ENCODE data around the gene LRRC7. TPM values are rescaled to one million over a fixed set of nuclear protein-coding genes. Genes with fewer than 3 reads are reported as not detected.
"Not testable (repeated sequence)": the region's sequence is repeated elsewhere in the genome, so short reads cannot be mapped to it uniquely, and the experiment has no call there.

Gene LRRC7
- total RNA-seq, 1 donor from 2014 or later, result 159 TPM

DNA sequence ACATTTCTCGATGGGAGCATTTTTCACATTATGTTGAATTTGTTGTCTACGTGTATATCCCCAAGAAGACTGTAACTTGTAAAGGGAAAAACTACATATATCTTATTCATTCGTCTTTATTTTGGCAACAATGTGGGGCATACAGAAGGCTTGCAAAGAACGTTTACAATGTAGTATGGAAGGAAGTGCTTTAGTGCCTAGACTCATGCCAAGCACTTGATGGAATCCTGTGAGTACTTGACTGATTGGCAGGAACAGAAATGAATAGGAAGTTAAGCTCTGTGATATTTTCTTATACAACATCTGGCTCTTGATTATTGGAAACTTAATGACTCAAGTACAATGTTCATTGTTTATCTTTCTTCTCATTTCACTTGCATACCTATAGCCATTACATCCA is 284.4 kb downstream of the LRRC7 start:
- FAIRE-seq (no peak), DNase-seq (ENCODE audit: low spot score in 2 of 2) (no peak)

DNA sequence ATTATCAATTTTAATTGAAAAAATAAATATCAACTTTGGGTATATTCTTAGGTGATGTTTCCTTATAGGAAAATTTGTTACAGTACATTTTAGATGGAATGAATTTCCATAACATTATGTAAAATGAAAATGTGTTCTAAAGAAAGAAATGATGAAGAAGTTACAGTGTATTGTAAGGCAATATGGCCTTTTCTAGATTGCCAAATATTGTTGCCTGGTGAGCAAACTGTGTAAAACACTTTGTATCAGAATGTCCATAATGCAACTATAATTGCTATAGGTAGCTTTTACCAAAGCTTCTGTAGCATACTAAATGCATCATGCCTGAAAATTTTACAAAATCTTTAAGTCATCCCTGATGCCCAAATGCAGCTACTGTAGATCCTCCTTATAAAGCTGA is 285.0 kb downstream of the LRRC7 start:
- DNase-seq (ENCODE audit: low spot score in 2 of 2) (no peak), FAIRE-seq (peak; percentile 23)

DNA sequence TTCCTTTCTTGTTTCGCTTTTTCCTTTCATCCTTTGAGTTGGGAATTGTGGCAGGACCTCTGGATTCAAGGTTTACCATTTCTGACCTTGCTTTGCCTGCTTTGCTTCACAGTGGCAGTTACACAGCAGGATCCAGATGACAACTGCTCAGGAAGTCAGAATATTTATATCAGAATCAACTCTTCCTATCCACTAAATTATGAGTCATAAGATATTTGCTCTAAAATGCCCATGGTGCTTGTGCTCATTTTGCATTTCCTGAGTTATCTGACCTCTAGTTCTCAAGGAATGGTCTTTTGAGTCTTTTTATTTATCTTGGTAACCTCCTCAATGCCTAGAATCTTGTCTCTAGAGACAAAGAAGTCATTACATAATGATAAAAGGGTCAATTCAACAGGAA is 290.8 kb downstream of the LRRC7 start:
- no peak for DNase-seq (ENCODE audit: low spot score in 2 of 2)
- no peak for FAIRE-seq

DNA sequence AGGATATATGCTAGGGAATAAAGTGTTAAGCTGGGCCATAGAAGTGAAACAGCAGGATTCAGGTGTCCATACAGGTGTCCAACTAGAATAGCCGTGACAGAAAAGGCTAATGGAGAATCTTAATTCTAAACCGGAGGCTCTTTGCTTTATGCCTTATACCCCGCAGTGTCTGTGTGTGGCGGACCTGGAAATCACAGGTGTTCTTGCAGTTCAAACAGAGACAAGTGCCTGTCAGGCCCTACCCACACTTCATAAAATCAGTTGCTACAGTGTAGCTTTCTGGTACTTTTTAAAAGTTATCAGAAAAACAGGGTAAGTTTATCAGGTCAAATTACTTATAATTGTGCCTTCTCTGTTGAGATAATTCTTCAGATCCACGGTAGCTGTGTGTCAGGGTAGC is 293.9 kb downstream of the LRRC7 start:
- no peak for FAIRE-seq
- no peak for DNase-seq (ENCODE audit: low spot score in 2 of 2)

DNA sequence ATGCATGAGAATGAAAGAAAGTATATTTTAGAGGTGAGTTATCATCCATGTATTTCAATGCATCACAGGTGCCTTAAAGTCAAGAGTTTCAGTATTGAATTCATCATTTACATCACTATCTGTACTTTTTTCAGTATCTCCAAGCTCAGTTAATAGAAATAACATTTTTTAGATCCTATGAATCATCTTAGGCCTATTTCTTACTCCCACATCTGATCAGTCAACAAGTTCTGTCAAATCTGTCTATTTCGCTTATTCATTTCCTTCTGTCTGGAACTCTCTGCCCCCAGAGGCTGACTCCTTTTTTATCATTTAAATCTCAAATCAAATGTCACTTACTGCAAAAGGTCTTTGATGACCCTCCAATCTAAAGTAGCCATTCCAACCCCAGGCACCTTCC is 295.2 kb downstream of the LRRC7 start:
- no peak for FAIRE-seq

DNA sequence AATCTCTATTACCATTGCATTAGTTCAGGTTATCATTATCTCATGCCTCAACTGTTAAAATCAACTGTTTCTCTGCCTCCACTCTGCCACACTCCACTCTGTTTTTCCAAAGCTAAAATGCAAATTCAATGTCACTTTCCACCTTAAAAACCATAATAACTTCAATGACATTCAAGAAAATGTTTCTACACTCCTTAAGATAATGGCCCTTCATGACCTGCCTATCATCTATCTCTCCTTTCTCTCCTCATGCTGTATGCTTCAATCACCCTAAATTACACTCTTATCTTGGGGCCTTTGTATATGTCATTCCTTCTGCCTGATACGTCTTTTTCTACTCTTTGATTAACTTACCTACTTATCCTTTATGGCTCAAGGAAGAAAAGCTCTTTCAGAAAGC is 296.0 kb downstream of the LRRC7 start:
- DNase-seq (ENCODE audit: low spot score in 2 of 2) (no peak), FAIRE-seq (no peak)

More for the DNA sequence above, 295.2 kb downstream of the LRRC7 start:
- no peak for DNase-seq (ENCODE audit: low spot score in 2 of 2)

DNA sequence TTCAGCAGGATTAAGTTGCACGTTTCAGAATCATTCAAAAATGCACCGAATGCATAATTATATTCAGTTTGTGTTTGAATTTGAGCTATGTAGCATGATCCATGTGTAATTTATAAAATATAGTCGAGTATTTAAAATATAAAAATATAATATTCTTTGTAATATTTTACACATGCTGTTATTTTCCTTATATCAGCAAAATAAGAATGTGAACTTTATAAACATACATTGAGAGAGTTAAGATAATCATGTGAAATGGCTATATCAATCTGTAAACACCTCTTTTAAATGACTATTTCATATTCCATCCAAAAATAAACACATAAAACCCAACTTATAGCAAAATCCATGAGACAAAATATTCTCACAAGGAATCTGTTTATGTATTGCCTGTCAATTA is 303.7 kb downstream of the LRRC7 start:
- DNase-seq (ENCODE audit: low spot score in 2 of 2) (no peak), FAIRE-seq (no peak)

DNA sequence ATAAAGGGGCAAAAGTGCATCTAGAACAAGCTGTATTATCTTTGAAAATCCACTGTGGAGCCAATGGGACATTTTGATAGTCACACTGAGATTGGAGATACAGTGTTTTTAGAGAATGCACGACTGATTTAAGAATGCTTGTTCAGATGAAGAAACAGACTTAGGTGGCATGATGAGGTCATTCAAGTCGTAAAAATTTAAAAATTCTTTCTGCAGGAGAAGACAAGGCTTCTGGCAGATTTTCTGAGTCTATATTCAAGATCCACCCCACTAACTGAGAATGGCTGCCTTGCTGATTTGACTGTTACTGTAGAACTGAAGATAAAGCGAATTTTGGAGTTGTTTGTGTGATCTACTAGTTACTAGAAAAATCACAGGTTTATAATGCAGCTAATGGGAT is 310.6 kb downstream of the LRRC7 start:
- FAIRE-seq, result no peak

DNA sequence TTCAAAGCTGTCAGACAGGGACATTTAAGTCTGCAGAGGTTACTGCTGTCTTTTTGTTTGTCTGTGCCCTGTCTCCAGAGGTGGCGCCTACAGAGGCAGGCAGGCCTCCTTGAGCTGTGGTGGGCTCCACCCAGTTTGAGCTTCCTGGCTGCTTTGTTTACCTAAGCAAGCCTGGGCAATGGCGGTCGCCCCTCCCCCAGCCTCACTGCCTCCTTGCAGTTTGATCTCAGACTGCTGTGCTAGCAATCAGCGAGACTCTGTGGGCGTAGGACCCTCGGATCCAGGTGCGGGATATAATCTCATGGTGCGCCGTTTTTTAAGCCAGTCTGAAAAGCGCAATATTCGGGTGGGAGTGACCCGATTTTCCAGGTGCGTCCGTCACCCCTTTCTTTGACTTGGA is 320.3 kb downstream of the LRRC7 start:
- DNase-seq (ENCODE audit: low spot score in 2 of 2); FAIRE-seq: not testable (repeated sequence)

More for the DNA sequence above, 310.6 kb downstream of the LRRC7 start:
- DNase-seq (ENCODE audit: low spot score in 2 of 2), result no peak

DNA sequence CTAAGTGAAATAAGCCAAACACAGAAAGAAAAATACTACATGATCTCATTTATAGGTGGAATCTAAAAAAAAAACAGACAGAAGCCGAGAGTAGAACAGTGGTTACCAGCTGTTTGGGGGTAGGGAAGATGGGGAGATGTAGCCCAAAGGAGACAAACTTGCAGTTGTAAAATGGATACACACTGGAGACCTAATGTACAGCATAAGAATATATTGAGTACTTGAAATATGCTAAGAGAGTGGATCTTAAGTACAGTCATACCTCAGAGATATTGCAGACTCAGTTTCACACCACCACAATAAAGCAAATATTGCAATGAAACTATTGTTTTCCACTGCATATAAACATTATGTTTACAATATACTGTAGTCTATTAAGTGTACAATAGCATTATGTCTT is 320.9 kb downstream of the LRRC7 start:
- DNase-seq (ENCODE audit: low spot score in 2 of 2), result no peak
- FAIRE-seq, result no peak

DNA sequence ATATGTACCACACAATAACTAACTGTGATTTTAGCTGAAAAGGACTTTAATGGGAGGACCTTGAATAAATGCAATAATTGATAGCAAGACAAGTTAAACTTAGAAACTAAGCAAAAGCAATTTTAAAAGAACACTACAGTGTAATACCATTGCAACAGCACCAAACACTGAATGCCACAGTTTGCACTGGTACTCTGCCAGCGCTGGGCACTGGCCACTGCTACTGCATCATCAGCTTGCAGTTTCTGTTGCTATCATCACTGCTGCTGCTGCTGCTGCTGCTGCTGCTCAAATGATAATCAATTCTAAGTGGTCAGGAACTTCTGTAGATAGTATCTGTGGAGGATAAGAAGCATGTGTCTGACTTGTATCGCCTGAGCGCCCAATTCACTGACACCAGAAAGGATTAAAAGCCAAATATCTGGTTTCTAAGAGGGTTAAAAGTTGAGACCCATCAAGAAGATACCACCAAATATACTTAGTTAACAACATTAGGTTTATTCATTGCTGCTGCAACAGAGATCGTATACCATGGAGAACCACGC is 330.8 kb downstream of the LRRC7 start:
- FAIRE-seq, result no peak
- DNase-seq (ENCODE audit: low spot score in 2 of 2), result no peak

DNA sequence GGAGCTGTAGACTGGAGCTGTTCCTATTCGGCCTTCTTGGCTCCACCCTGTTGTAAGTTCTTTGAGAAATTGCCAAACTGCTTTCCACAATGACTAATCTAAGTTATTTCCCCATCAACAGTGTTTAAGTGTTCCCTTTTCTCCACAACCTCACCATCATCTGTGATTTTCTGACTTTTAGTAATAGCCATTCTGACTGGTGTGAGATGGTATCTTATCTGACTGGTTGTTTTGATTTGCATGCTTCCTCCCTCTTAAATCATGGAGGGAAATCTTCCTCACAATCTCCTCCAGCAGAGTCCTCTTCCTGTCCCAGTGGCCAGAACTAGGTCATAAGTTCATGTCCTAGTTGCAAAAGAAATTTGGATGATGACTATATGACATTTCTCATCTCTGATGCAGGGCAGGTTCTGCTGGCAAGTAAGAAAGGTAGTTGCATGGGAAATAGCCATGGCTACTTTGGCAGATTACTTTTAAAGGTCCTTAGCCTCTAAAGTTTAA is 343.6 kb downstream of the LRRC7 start:
- no peak for DNase-seq (ENCODE audit: low spot score in 2 of 2)
- FAIRE-seq, result no peak

DNA sequence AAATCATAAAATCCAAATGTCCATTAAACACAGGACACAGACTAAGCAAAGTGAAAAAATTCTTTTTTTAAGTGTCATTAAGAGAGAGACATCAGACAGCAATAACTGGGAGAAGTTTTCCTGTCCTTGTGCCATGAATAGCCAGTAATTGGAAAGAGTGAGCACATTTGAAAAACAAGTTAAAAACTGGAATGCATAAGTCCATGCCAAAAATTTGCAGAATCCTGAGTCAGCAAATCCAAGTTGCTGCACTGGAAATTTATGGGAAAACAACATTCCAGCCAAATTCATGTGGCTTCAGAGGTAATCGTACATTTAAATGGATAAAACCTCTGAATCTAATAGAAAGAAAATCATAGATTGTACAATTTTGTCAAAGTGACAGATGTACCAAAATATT is 346.3 kb downstream of the LRRC7 start:
- DNase-seq (ENCODE audit: low spot score in 2 of 2), result no peak
- FAIRE-seq, result no peak

DNA sequence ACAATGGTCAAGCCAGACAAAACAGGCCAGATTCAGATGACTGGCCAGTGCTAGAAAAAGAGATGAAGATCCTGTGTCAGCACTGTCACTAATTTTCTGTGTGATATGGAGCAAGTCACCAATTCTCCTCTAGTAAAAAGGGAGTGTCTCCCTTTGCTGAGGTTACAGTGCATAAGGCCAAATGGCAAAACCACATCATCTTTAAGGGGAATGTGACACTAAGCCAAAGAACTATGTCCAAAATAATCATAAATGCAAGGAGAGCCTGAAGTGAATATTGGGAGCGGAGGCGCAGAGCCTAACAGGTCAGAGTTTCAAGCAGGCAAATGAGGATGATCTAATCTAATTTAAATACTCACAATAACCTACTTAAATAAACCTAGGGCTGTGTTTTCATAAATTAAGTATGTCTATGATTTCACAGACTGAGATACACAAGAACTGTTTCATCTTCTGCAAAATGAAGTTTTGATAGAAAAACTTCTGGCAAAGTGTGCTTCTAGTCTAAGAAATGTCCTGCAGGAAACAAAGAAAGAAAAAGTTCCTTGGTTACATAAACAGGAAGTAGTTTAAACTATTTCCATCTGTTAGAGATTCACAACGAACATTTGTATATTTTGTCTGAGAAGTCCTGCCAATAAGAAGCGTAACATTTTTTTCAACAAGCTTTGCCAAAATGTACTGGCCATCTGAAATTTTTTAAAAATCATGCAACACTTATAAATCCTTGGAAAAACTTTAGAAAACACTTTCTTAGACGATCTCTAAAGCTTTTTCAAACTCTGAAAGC is 347.4 kb downstream of the LRRC7 start:
- DNase-seq (ENCODE audit: low spot score in 2 of 2) (no peak), FAIRE-seq (no peak)

DNA sequence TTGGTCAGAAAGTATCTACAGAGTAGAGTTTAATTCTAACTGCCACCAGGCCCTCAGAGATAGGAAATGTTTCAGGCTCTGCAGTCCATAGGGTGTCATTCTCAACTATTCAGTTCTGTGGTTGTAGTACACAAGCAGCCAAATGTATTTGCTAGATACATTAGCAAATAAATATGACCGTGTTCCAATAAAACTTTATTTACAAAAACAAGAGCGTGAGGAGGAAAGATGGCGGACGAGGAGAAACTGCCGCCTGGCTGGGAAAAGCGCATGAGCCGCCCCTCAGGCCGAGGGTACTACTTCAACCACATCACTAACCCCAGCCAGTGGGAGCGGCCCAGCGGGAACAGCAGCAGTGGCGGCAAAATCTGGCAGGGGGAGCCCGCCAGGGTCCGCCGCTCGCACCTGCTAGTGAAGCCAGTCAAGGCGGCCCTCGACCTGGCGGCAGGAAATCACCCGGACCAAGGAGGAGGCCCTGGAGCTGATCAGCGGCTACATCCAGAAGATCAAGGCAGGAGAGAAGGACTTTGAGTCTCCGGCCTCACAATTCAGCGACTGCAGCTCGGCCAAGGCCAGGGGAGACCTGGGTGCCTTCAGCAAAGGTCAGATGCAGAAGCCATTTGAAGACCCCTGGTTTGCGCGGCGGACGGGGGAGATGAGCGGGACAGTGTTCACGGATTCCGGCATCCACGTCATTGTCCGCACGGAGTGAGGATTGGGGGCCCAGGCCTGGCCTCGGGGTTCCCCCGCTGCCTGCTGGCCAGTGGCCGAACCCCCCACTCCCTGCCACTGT is 351.6 kb downstream of the LRRC7 start:
- no peak for DNase-seq (ENCODE audit: low spot score in 2 of 2)
- no peak for FAIRE-seq

DNA sequence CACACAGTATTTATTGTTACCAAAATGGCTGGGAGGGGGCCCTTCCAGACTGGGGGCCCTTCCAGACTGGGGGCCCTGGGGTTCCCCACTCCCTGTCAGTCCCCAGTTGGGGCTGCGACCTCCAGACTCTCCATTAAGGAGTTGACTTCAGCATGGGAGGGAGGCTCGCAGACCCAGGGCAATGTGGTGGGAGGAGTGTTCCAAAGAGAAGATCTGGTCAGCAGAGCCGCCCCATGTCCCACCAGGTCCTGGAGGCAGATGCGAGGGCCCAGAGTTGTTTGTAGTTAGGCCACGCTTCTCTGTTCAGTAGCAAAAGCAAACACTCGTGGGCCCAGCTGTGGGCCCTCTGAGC is 352.2 kb downstream of the LRRC7 start:
- FAIRE-seq (no peak), DNase-seq (ENCODE audit: low spot score in 2 of 2) (no peak)

DNA sequence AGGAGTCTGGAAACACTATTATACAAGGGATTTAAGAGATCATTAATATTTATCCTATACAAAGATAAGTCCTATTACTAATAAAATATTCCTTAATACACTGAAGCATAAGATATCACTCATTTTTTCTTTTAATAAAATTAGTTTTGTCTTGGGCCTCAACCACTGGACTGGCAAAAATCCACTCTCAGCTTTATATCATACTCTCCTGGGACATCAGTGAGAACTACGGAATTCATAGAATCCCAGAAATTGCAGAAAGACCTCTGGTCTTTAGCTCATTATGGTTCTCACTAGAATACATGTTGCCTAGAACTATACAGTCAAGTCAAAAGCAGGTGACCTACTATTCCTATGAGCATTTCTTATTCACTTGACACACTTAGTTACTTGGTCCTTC is 352.7 kb downstream of the LRRC7 start:
- DNase-seq (ENCODE audit: low spot score in 2 of 2) (no peak), FAIRE-seq (no peak)

DNA sequence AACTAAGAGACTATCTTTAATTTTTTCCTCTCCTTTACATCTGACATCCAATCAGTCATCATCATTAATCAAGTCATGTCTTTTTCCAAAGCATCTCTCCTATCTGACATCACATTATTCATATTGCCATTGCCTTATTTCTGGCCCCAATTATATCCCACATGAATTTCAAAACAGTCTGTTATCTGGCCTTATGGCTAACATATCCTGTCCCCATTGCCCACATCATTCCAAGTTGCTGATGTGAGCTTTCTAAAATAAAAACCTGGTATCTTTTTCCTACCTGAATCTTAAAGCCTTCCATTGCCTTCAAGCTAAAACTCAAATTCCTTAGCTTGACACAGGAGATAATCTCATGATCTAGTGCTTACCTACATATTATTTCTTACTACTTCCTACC is 353.8 kb downstream of the LRRC7 start:
- DNase-seq (ENCODE audit: low spot score in 2 of 2), result no peak
- FAIRE-seq, result no peak

DNA sequence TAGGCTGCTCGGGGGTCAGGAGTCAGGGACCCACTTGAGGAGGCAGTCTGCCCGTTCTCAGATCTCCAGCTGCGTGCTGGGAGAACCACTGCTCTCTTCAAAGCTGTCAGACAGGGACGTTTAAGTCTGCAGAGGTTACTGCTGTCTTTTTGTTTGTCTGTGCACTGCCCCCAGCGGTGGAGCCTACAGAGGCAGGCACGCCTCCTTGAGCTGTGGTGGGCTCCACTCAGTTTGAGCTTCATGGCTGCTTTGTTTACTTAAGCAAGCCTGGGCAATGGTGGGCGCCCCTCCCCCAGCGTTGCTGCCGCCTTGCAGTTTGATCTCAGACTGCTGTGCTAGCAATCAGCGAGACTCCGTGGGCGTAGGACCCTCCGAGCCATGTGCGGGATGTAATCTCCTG is 360.5 kb downstream of the LRRC7 start:
- FAIRE-seq; DNase-seq (ENCODE audit: low spot score in 2 of 2): not testable (repeated sequence)

DNA sequence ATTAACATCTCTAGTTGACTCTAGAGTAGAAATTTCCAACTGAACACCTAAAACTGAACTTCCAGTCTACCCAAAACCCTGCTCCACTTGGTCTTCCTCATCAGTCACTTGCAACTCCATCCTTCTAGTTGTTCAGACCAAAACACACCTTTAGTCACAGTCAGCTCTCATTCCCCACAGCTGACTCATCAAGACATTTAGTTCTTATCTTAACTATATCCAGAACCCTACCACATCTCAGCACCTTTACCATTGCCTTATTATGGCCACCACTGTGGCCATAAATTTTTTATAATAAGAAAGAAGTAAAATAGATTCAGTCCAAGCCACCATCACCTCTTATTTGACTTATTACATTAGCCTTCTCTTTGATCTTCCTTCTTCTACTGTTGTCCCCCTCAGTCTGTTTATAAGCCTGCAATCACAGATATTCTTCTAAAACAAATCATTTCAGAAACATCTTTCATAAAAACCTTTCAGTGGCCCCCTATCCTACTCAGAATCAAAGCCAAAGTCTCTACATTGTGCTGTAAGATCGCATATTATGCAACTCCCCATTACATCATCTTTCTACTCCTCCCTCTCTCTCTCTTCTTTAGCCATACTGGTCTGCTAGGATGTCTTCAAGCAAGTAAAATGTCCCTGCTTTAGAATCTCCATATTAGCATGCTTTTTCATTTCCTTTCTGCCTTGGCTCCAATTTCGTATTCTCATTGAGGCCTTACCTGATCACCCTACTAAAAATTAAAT is 361.8 kb downstream of the LRRC7 start:
- DNase-seq (ENCODE audit: low spot score in 2 of 2) (no peak), FAIRE-seq (no peak)

DNA sequence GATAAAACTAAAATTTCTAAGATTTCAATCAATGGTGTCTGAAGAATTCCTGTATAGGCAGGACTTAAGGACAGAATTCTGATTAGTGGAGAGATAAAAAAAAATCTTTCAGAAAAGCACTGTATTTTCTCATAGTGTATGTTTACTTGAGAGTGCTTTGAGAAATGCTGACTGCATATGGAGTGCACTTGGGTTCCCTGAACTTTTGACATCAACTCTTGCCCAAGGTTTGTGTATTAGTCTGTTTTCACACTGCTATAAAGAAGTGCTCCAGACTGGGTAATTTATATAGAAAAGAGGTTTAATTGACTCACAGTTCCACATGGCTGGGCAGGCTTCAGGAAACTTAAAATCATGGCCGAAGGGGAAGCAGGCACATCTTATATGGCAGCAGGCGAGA is 362.7 kb downstream of the LRRC7 start:
- FAIRE-seq (no peak), DNase-seq (ENCODE audit: low spot score in 2 of 2) (no peak)
